Stimulated activated CD8-positive, alpha-beta memory T cell treated with anti-CD3 and anti-CD28 coated beads, Interleukin-2, amount 100 ng/mL, for 48 hours (primary cell): ENCODE data around the gene CAMK1.

Source experiments
- DNase-seq, 2 donors: peaks; one replicate each; pipeline ENCODE4 v3.0.0-alpha.2; 2020; ENCODE audit warnings: low read depth in 2 of 2

Gene CAMK1

DNA sequence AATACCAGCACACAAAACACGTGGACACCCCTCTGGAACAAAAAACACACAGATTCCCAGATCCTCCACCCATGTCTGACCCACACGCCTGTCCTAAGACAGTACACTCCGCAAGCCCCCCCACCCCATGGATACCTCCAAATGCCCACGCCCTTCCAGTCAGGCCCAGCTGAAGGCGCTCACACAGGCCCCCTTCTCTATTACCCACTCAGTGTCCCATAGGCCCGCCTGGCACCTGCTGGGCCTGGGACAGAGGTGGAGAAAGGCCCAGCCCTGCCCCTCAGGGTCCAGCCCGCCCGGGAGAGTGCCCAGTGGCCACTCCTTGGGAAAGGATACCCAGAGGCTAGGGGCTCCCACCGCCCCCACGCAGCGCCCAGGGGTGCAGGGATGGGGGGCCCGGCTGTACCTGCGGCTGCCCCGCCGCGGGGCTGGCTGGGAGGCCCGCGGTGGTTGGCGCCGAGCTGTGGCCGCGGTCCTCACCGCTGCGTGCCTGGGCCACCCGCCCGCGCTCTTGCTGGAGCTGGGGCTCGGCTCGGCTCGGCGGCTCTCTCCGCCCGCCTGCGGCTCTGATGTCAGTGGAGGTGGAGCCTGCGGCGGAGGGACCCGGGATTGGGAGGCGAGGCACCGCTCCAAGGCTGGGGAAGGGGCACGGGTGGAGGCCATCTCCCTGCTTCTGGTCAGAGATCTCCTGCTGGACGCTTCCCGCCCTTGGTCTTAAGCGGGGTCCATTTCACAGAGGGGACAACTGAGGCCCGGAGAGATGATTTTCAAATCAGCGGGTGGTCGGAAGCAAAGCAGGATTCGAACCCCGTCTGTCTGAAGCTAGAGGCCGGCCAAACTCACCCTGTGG, at the start of gene CAMK1:
TSS of gene CAMK1 (minus strand) at position 522 of the 850 bp plus-strand sequence. CDS start 2,198 bp downstream, outside the sequence.
- DNase-seq: peak; percentile 61 to 62

- DNase-seq: no peak
Measured at GRCh38 chr3:9818666-9819335, 49.1 kb upstream of the CAMK1 start.

GRCh38 chr3:9817436-9817835, 47.7 kb upstream of the CAMK1 start:
- no peak for DNase-seq

GRCh38 chr3:9815986-9816385, 46.2 kb upstream of the CAMK1 start:
- no peak for DNase-seq

DNA sequence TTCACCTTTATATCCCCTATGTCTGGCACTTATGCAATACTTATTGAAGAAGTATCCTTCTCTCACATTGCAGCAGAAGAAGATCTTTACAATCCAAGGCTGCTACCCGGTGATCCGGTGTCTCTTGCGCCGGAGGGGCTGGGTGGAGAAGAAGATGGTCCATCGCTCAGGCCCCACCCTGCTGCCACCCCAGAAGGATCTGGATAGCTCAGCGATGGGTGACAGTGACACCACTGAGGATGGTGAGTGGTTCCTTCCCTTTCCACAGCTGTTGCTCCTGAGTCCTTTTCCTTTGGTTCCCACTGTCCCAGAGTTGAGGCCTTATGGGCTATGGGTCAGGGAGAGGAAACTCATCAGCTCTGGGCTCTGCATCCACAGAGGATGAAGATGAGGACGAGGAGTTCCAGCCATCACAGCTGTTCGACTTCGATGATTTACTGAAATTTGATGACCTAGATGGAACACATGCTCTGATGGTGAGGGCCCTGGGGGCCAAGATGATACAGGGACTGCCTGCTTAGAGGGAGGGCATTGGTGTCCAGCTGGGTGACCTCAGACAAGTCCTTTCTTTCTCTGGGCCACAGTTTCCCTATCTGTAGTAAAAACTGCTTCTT, 43.2 kb upstream of the CAMK1 start:
- no peak for DNase-seq

GRCh38 chr3:9810846-9811245, 41.1 kb upstream of the CAMK1 start:
- DNase-seq: no peak

DNA sequence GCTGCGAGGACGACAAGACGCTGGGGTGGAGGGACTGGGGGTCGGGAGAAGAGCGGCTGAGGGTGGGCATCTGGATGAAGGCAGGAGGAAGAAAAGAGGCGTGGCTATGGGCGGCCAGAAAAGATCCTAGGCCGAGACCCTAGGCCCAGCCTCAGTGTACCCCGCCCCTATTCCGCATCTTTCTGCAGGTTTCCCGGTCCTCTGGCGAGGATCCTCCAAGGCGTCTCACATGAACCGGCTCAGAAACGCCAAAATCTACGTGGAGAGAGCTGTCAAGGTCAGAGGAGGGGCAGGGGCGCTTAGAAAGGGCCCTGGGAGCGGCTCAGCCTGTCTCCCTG, 40.7 kb upstream of the CAMK1 start:
- no peak for DNase-seq

- DNase-seq: peak; percentile 17 to 26
Measured at GRCh38 chr3:9809615-9810432, 40.1 kb upstream of the CAMK1 start, which contains the start of gene TTLL3. Gene TTLL3, plus strand, starts transcription at chr3:9810262. Its CDS starts 400 bp downstream, at chr3:9810662.

GRCh38 chr3:9809239-9809614, 39.5 kb upstream of the CAMK1 start:
- no peak for DNase-seq

DNA sequence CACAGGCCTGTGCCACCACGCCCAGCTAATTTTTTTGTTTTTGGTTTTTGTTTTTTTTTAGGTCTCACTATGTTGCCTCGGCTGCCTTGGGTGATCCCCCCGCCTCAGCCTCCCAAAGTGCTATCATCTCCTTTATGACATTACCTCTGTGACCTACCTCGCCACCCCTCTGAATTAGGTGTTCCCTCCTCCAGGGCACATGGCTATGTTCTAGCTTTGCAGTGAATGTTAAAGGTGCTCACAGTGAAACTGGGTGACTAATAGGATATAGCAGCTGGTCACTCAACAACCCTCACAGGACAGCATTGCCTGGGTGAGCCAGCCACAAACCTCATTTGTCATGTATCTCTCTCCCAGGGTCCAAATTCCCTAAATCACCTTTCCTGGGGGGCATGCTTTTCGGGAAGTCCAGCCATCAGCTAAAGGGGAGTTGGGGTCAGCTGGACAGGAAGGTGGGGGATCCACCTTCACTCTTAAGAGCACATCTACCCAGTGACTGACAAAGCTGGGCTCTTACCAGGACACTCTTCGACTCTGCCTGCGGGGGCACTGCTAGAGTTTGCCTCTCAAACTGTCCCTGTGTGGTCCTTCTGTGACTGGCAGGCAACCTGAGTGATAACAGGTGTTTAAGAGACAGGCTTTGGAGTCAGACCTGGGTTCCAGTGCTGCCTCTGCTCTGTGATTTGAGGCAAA, 38.7 kb upstream of the CAMK1 start:
- peak; percentile 34 to 40 for DNase-seq

- no peak for DNase-seq
Measured at GRCh38 chr3:9807981-9808344, 38.2 kb upstream of the CAMK1 start.

- no peak for DNase-seq
Measured at GRCh38 chr3:9806688-9807589, 37.2 kb upstream of the CAMK1 start.

GRCh38 chr3:9806137-9806536, 36.4 kb upstream of the CAMK1 start:
- no peak for DNase-seq

- DNase-seq: no peak
Measured at GRCh38 chr3:9804996-9805395, 35.2 kb upstream of the CAMK1 start.

DNA sequence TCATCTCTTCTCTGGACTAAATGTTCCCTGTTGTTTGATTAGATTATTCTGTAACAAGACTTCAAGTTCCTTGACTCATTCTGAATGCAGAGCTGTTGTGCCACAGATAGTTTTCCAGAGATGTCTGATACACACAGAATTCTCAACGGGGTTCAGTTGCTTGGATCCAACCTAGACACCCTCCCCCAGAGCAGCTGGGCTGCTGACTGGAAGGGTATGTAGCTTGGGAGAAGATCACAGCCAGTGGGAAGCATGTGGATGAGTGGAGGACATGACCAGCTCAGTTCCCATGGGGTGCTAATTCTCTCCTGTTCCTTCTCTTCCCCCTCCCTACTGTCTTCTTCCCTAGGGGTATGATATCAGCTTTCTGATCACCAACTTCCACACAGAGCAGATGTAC, 33.7 kb upstream of the CAMK1 start:
- DNase-seq: no peak

DNA sequence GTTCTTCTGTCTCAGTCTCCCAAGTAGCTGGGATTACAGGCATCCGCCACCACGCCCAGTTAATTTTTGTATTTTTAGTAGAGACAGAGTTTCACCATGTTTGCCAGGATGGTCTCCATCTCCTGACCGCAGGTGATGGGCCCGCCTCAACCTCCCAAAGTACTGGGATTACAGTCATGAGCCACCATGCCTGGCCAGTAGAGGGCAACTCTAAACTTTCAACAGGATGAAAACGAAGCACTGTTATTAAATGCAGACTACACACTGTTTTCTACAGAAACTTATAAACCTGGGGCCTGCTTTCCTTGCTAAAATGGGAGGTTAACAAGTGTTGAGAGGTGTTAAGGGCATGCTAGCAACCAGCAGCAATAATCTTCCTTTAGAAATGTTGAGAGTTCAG, 30.8 kb upstream of the CAMK1 start:
- no peak for DNase-seq

GRCh38 chr3:9797196-9797945, 27.6 kb upstream of the CAMK1 start:
- DNase-seq: no peak

DNA sequence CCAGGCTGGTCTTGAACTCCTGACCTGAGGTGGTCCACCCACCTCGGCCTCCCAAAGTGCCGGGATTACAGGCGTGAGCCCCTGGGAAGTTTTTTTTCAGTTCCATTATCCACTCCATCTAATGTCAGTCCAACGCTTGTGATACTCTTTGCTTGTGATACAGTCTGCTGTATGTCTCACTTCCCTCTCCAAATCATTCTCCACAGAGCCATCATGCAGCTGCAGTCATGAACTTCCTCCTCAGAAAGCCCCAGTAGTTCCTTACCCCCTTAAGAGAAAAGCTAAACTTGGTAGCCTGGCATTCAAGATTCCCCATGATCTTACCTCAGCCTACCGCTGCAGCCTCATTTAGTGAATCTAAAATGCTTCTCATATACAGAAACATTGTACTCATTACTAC, 25.5 kb upstream of the CAMK1 start:
- no peak for DNase-seq

GRCh38 chr3:9794400-9794799, 24.7 kb upstream of the CAMK1 start:
- no peak for DNase-seq
